ENCODE data around the gene NEURL1B.

- TF ChIP-seq TAF1 (IDR thresholded peaks at IDR 0.05; ENCODE audit: borderline replicate concordance, low read depth, low read length) (no peak), SIX5 (IDR thresholded peaks at IDR 0.05; ENCODE audit: low read depth, low read length, severe bottlenecking) (no peak), POLR2A (IDR thresholded peaks at IDR 0.05; ENCODE audit: low read depth, low read length) (no peak), BHLHE40 (IDR thresholded peaks at IDR 0.05; ENCODE audit: borderline replicate concordance in 1 of 2, low read depth in 2 of 2, low read length in 1 of 2) (no peak), JUNB (IDR thresholded peaks at IDR 0.05) (no peak), NR2F1 (conservative IDR thresholded peaks at IDR 0.05) (no peak), SREBF1 (IDR thresholded peaks at IDR 0.05; ENCODE audit: low read length) (no peak), BMI1 (IDR thresholded peaks at IDR 0.05; ENCODE audit: borderline replicate concordance) (no peak), NFIC (IDR thresholded peaks at IDR 0.05; ENCODE audit: low read depth, low read length) (no peak), SMAD1 (IDR thresholded peaks at IDR 0.05; ENCODE audit: low read depth, partially characterized antibody) (no peak), E2F8 (IDR thresholded peaks at IDR 0.05; ENCODE audit: low read depth, partially characterized antibody) (no peak), ZNF384 (IDR thresholded peaks at IDR 0.05; ENCODE audit: borderline replicate concordance, low read depth, low read length) (no peak)
- TF ChIP-seq, protein P1, sequence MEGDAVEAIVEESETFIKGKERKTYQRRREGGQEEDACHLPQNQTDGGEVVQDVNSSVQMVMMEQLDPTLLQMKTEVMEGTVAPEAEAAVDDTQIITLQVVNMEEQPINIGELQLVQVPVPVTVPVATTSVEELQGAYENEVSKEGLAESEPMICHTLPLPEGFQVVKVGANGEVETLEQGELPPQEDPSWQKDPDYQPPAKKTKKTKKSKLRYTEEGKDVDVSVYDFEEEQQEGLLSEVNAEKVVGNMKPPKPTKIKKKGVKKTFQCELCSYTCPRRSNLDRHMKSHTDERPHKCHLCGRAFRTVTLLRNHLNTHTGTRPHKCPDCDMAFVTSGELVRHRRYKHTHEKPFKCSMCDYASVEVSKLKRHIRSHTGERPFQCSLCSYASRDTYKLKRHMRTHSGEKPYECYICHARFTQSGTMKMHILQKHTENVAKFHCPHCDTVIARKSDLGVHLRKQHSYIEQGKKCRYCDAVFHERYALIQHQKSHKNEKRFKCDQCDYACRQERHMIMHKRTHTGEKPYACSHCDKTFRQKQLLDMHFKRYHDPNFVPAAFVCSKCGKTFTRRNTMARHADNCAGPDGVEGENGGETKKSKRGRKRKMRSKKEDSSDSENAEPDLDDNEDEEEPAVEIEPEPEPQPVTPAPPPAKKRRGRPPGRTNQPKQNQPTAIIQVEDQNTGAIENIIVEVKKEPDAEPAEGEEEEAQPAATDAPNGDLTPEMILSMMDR (IDR thresholded peaks at IDR 0.05 in 2 of 3, conservative IDR thresholded peaks at IDR 0.05 in 1 of 3; ENCODE audit: control insufficient read depth in 2 of 3, extremely low read depth in 1 of 3, insufficient read depth in 1 of 3, low read depth in 3 of 3, low read length in 3 of 3), result no peak
- TF ChIP-seq, protein P2, sequence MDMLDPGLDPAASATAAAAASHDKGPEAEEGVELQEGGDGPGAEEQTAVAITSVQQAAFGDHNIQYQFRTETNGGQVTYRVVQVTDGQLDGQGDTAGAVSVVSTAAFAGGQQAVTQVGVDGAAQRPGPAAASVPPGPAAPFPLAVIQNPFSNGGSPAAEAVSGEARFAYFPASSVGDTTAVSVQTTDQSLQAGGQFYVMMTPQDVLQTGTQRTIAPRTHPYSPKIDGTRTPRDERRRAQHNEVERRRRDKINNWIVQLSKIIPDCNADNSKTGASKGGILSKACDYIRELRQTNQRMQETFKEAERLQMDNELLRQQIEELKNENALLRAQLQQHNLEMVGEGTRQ (IDR thresholded peaks at IDR 0.05; ENCODE audit: borderline replicate concordance, low read depth, low read length), result no peak
Observed at GRCh38 chr5:172729588-172729987, 88.5 kb downstream of the NEURL1B start.
